Body of pancreas (tissue), 4 donors: ENCODE data around the gene ZFHX3.
A peak's percentile ranks its signal among the peaks of the same experiment; 100 is the strongest.

Experiments
- POLR2A ChIP-seq, 3 donors: fragments of 450-650 bp; IDR thresholded peaks; one replicate each; pipeline ENCODE4 v1.6.1; 2016; ENCODE audit warnings: antibody characterized with exemption in 3 of 3, mild to moderate bottlenecking in 2 of 3
- TF ChIP-seq, protein P1 (sequence below), 7 experiments: fragments of 450-650 bp in 4 of 7; fragments of 200-600 bp in 3 of 7; sonication (generic) in 3 of 7; IDR thresholded peaks; one replicate each; pipeline ENCODE4 v1.5.1; 2016 to 2019; ENCODE audit warnings: antibody characterized with exemption in 7 of 7

DNA sequence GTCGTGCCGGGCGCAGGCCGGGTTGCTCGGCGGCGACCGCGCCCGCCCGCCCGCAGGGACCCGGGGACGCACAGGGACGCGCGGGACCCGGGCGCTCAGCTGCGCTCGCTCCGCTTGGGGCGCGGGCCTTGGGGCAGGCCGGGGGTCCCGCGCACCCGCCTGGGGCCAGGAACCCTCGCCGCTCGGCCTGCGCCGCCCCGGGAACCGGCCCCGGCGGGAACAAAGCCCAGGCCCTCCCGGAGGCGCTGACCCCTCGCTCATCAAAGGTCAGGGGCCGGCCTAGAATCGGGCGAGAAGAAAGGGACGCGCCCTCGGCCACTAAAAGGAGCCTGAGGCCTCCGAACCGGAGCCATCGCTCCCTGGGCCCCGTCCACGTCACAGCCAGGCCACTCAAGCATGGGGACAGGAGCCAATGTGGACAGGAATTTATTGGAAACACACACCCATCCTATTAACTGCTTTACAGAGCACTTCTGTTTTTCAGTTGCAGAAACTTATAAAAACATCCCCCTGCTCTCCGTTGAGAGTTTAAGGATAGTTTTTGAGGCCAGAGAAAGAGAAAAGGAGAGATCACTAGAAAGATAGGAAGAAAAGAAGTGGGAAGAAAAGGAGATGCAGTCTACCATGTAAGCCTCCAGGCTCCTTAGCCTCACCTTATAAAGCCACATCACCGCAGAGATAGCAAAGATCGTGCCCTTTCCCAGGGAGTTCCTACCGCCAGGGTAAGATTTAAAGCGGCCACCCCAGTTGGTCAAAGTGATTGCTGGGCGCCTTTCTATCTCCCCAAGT, 558 bp upstream of the ZFHX3 start:
- TF ChIP-seq, protein P1, sequence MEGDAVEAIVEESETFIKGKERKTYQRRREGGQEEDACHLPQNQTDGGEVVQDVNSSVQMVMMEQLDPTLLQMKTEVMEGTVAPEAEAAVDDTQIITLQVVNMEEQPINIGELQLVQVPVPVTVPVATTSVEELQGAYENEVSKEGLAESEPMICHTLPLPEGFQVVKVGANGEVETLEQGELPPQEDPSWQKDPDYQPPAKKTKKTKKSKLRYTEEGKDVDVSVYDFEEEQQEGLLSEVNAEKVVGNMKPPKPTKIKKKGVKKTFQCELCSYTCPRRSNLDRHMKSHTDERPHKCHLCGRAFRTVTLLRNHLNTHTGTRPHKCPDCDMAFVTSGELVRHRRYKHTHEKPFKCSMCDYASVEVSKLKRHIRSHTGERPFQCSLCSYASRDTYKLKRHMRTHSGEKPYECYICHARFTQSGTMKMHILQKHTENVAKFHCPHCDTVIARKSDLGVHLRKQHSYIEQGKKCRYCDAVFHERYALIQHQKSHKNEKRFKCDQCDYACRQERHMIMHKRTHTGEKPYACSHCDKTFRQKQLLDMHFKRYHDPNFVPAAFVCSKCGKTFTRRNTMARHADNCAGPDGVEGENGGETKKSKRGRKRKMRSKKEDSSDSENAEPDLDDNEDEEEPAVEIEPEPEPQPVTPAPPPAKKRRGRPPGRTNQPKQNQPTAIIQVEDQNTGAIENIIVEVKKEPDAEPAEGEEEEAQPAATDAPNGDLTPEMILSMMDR (IDR thresholded peaks at IDR 0.05): peak in 3 of 7 experiments; percentile 5 to 48 (median 45)
- peak in 1 of 3 donors; percentile 11 for TF ChIP-seq POLR2A (IDR thresholded peaks at IDR 0.05)
